GM12874 (cell line): Measurements from ENCODE around the gene ZNF575.

Experiments
- CTCF ChIP-seq: IDR thresholded peaks from 2 replicates; pipeline ENCODE4 v1.5.1; 2011; ENCODE audit warnings: low read depth, mild to moderate bottlenecking, control low read depth, low read length, moderate library complexity; ENCODE audit not compliant: insufficient read depth

The ZNF575 gene

GRCh38 chr19:43582495-43582894 is 49.5 kb downstream of the ZNF575 start:
- no peak for TF ChIP-seq CTCF

GRCh38 chr19:43584484-43584883 is 51.5 kb downstream of the ZNF575 start:
- TF ChIP-seq CTCF, result no peak
